ENCODE data around the gene SHROOM4.

SHROOM4 gene

GRCh38 chrX:50779694-50780093 lies 34.3 kb downstream of the SHROOM4 start:
- DNase-seq, result no peak

GRCh38 chrX:50778272-50778671 lies 35.7 kb downstream of the SHROOM4 start:
- no peak for DNase-seq

GRCh38 chrX:50776248-50776647 lies 37.7 kb downstream of the SHROOM4 start:
- DNase-seq, result no peak

- DNase-seq, result no peak
Measured at GRCh38 chrX:50771382-50771781, 42.6 kb downstream of the SHROOM4 start.

- no peak for DNase-seq
Measured at GRCh38 chrX:50770702-50771101, 43.3 kb downstream of the SHROOM4 start.

- DNase-seq, result no peak
Measured at GRCh38 chrX:50769389-50770063, 44.5 kb downstream of the SHROOM4 start.

GRCh38 chrX:50768801-50769200 lies 45.2 kb downstream of the SHROOM4 start:
- DNase-seq, result no peak

- no peak for DNase-seq
Measured at GRCh38 chrX:50765986-50766385, 48.0 kb downstream of the SHROOM4 start.

GRCh38 chrX:50762578-50762977 lies 51.4 kb downstream of the SHROOM4 start:
- DNase-seq, result no peak

GRCh38 chrX:50756276-50756675 lies 57.7 kb downstream of the SHROOM4 start:
- no peak for DNase-seq

GRCh38 chrX:50751091-50751490 lies 62.9 kb downstream of the SHROOM4 start:
- DNase-seq, result no peak

GRCh38 chrX:50747471-50747900 lies 66.5 kb downstream of the SHROOM4 start:
- DNase-seq, result peak; percentile 28

GRCh38 chrX:50736656-50737055 lies 77.3 kb downstream of the SHROOM4 start:
- no peak for DNase-seq

GRCh38 chrX:50726296-50726695 lies 87.7 kb downstream of the SHROOM4 start:
- no peak for DNase-seq

- no peak for DNase-seq
Measured at GRCh38 chrX:50725310-50725709, 88.7 kb downstream of the SHROOM4 start.

- DNase-seq, result no peak
Measured at GRCh38 chrX:50723006-50723405, 91.0 kb downstream of the SHROOM4 start.

GRCh38 chrX:50721764-50722521 lies 92.1 kb downstream of the SHROOM4 start:
- DNase-seq, result no peak

- DNase-seq, result no peak
Measured at GRCh38 chrX:50719614-50720013, 94.4 kb downstream of the SHROOM4 start.

- no peak for DNase-seq
Measured at GRCh38 chrX:50718776-50719175, 95.2 kb downstream of the SHROOM4 start.

- no peak for DNase-seq
Measured at GRCh38 chrX:50716706-50717105, 97.3 kb downstream of the SHROOM4 start.

GRCh38 chrX:50712777-50713176 lies 101.2 kb downstream of the SHROOM4 start:
- no peak for DNase-seq

- DNase-seq, result no peak
Measured at GRCh38 chrX:50711907-50712306, 102.1 kb downstream of the SHROOM4 start.

GRCh38 chrX:50707955-50708699 lies 105.9 kb downstream of the SHROOM4 start:
- DNase-seq, result no peak

GRCh38 chrX:50707405-50707804 lies 106.6 kb downstream of the SHROOM4 start:
- DNase-seq, result no peak
